K562 (cell line): ENCODE measurements around the gene JPH3. TPM values are rescaled to one million over a fixed set of nuclear protein-coding genes. Genes with fewer than 3 reads are reported as not detected.
A peak's percentile ranks its signal among the peaks of the same experiment; 100 is the strongest.

ENCODE experiments used
- ATAC-seq: fragments of 200-7000 bp; cut with Tn5 transposase; 3 replicates; pipeline ENCODE4 v1.9.1; 2020; ENCODE audit warnings: moderate library complexity
- BruUV-seq: library from RNA; stranded (reverse); fragments of 400-500 nt; replicated peaks from 2 replicates; lab custom pipeline; 2021; lab: Mats Ljungman, UMichigan
- CTCF ChIA-PET: fragments of 300-600 bp; formaldehyde crosslinking; extraction: SDS; loops from one replicate; lab custom pipeline; 2021; ENCODE audit warnings: low intra/inter-chr PET ratio; lab: Yijun Ruan, JAX
- POLR2A ChIA-PET: fragments of 300-600, 350-650 bp; sonication (Branson Sonifier 250); formaldehyde crosslinking; extraction: SDS; loops from one replicate; lab custom pipeline; 2021; ENCODE audit warnings: antibody characterized with exemption, inconsistent platforms; lab: Yijun Ruan, JAX
- DNase-seq, 4 experiments: peaks; one replicate each; pipeline versions ENCODE4 v3.0.0 to v3.0.0-alpha.2; 2011 to 2018; ENCODE audit warnings: low spot score in 3 of 4, mixed read lengths in 3 of 4; ENCODE audit errors: extremely low read depth in 1 of 4
- FAIRE-seq: peaks from 2 replicates; lab custom pipeline; 2011; peaks lifted over from hg19 to GRCh38; lab: Jason Lieb, UNC
- H2AFZ ChIP-seq: 2 replicates; pipeline ENCODE4 v1.6.0; 2011; ENCODE audit warnings: low read depth, low read length, control low read depth, inconsistent platforms
- H3K27ac ChIP-seq: fragments of 200-600 bp; 3 replicates; pipeline ENCODE4 v1.8.0; 2011; ENCODE audit warnings: low read depth, mild to moderate bottlenecking, control low read depth, inconsistent platforms, low read length, moderate library complexity, mixed read lengths; ENCODE audit errors: extremely low read depth
- H3K27me3 ChIP-seq, 2 experiments: fragments of 300-600 bp in 1 of 2; 2 replicates in 1 of 2; 3 replicates in 1 of 2; pipeline versions ENCODE4 v1.6.0 to v1.8.0; 2011; ENCODE audit warnings: inconsistent platforms in 2 of 2, low read length in 2 of 2, mild to moderate bottlenecking in 1 of 2, mixed read lengths in 1 of 2, moderate library complexity in 1 of 2; ENCODE audit not compliant: control insufficient read depth in 2 of 2, insufficient read depth in 2 of 2
- H3K36me3 ChIP-seq: fragments of 300-600 bp; 3 replicates; pipeline ENCODE4 v1.8.0; 2011; ENCODE audit warnings: mild to moderate bottlenecking, low read length, inconsistent platforms; ENCODE audit not compliant: control insufficient read depth, insufficient read depth
- H3K4me1 ChIP-seq, 2 experiments: fragments of 200-600 bp in 1 of 2; replicated peaks in 1 of 2; 2 replicates in 1 of 2; 3 replicates in 1 of 2; pipeline versions ENCODE4 v1.5.1 to v1.8.0; 2011; ENCODE audit warnings: inconsistent platforms in 2 of 2, low read length in 2 of 2, mild to moderate bottlenecking in 1 of 2, mixed read lengths in 1 of 2, moderate library complexity in 1 of 2; ENCODE audit not compliant: control insufficient read depth in 2 of 2, insufficient read depth in 2 of 2
- H3K4me2 ChIP-seq: 2 replicates; pipeline ENCODE4 v1.6.1; 2011; ENCODE audit warnings: low read length, control low read depth, inconsistent platforms, mixed read lengths; ENCODE audit not compliant: insufficient read depth
- H3K4me3 ChIP-seq: fragments of 200-600 bp; sonication (generic), shearing (Covaris generic); 2 replicates; pipeline ENCODE4 v1.5.1; 2016; ENCODE audit warnings: control low read depth, inconsistent platforms
- H3K79me2 ChIP-seq: fragments of 200-600 bp; 3 replicates; pipeline ENCODE4 v1.8.0; 2011; ENCODE audit warnings: low read length, inconsistent platforms; ENCODE audit not compliant: control insufficient read depth, insufficient read depth
- H3K9ac ChIP-seq, 2 experiments: 2 replicates each; pipeline versions ENCODE4 v1.6.0 to v1.6.1; 2011; ENCODE audit warnings: low read depth in 2 of 2, low read length in 2 of 2, control low read depth in 1 of 2, inconsistent platforms in 1 of 2, mild to moderate bottlenecking in 1 of 2, mixed read lengths in 1 of 2; ENCODE audit not compliant: insufficient read depth in 1 of 2
- H3K9me1 ChIP-seq: one replicate; pipeline ENCODE4 v1.6.0; 2011; ENCODE audit warnings: inconsistent platforms, mild to moderate bottlenecking, low read length, moderate library complexity; ENCODE audit not compliant: control insufficient read depth, insufficient read depth
- H3K9me3 ChIP-seq: replicated peaks from 2 replicates; pipeline ENCODE4 v1.5.1; 2011; ENCODE audit warnings: low read depth, low read length, inconsistent platforms; ENCODE audit not compliant: control insufficient read depth, insufficient read depth
- H4K20me1 ChIP-seq: replicated peaks from 2 replicates; pipeline ENCODE4 v1.6.1; 2011; ENCODE audit warnings: low read length, inconsistent platforms, mixed read lengths; ENCODE audit not compliant: control insufficient read depth, insufficient read depth
- CBX1 ChIP-seq: sonication (generic); IDR thresholded peaks from 2 replicates; pipeline ENCODE4 v1.6.1; 2016; ENCODE audit warnings: antibody characterized with exemption, low read depth, mild to moderate bottlenecking
- DDX20 ChIP-seq: fragments of 450-650 bp; IDR thresholded peaks from 2 replicates; pipeline ENCODE4 v1.6.1; 2016; ENCODE audit warnings: missing genetic modification characterization, low read depth, mild to moderate bottlenecking, missing compliant biosample characterization, moderate library complexity
- ELF1 ChIP-seq: fragments of 200-800 bp; sonication (Bioruptor generic); IDR thresholded peaks from 2 replicates; pipeline ENCODE4 v1.6.1; 2016; ENCODE audit warnings: missing genetic modification characterization, missing compliant biosample characterization
- ELF2 ChIP-seq: fragments of 250-450 bp; sonication (Bioruptor Pico); IDR thresholded peaks from 2 replicates; pipeline ENCODE4 v1.5.0; 2021; ENCODE audit warnings: mild to moderate bottlenecking
- ERF ChIP-seq: fragments of 450-650 bp; formaldehyde crosslinking; IDR thresholded peaks from 2 replicates; pipeline ENCODE4 v1.4.0; 2020; ENCODE audit warnings: mild to moderate bottlenecking, mixed read lengths
- ETV6 ChIP-seq, 3 experiments: fragments of 150-350 bp in 1 of 3; sonication (generic) in 1 of 3; formaldehyde crosslinking in 1 of 3; IDR thresholded peaks; 2 replicates each; pipeline versions ENCODE4 v1.6.1 to v1.8.0; 2014 to 2022; ENCODE audit warnings: borderline replicate concordance in 2 of 3, low read depth in 2 of 3, antibody characterized with exemption in 1 of 3, low read length in 1 of 3, mild to moderate bottlenecking in 1 of 3, missing genetic modification reagents in 1 of 3
- FOS ChIP-seq: IDR thresholded peaks from 3 replicates; pipeline ENCODE4 v1.6.1; 2011; ENCODE audit not compliant: insufficient read length; ENCODE audit errors: extremely low read depth
- FOXK1 ChIP-seq: sonication (generic); formaldehyde crosslinking; IDR thresholded peaks from 2 replicates; pipeline ENCODE4 v1.8.0; 2022; ENCODE audit warnings: missing genetic modification reagents, mild to moderate bottlenecking, borderline replicate concordance
- HDAC8 ChIP-seq: fragments of 450-650 bp; IDR thresholded peaks from 2 replicates; pipeline ENCODE4 v1.6.1; 2016; ENCODE audit warnings: mild to moderate bottlenecking, missing genetic modification characterization, moderate library complexity, missing compliant biosample characterization
- ILK ChIP-seq: fragments of 450-650 bp; IDR thresholded peaks from 2 replicates; pipeline ENCODE4 v1.6.1; 2016; ENCODE audit warnings: missing genetic modification characterization, low read depth, mild to moderate bottlenecking, missing compliant biosample characterization, moderate library complexity, borderline replicate concordance
- LCOR ChIP-seq: sonication (generic); formaldehyde crosslinking; IDR thresholded peaks from 2 replicates; pipeline ENCODE4 v1.8.0; 2022; ENCODE audit warnings: mild to moderate bottlenecking, missing genetic modification reagents
- MEIS2 ChIP-seq: fragments of 450-650 bp; IDR thresholded peaks from 2 replicates; pipeline ENCODE4 v1.6.1; 2014; ENCODE audit warnings: mild to moderate bottlenecking; ENCODE audit not compliant: partially characterized antibody
- PHF21A ChIP-seq: fragments of 450-650 bp; IDR thresholded peaks from 2 replicates; pipeline ENCODE4 v1.6.1; 2017; ENCODE audit warnings: low read depth, borderline replicate concordance
- POLR2AphosphoS2 ChIP-seq: IDR thresholded peaks from 2 replicates; pipeline ENCODE4 v1.6.1; 2012; ENCODE audit warnings: low read length, improper control_type of control experiment
- SIRT6 ChIP-seq: IDR thresholded peaks from one replicate; pipeline ENCODE4 v1.6.1; 2012; ENCODE audit warnings: low read depth, mild to moderate bottlenecking, control low read depth, inconsistent platforms, low read length, moderate library complexity
- SRSF7 ChIP-seq: fragments of 200-400 bp; formaldehyde crosslinking; optimal IDR thresholded peaks from 2 replicates; pipeline ENCODE3; 2017; ENCODE audit warnings: mild to moderate bottlenecking, low read depth, low read length
- ZNF354B ChIP-seq: fragments of 250-450 bp; sonication (Bioruptor Pico); IDR thresholded peaks from 2 replicates; pipeline ENCODE4 v1.4.0; 2020
- ZNF57 ChIP-seq: fragments of 450-650 bp; formaldehyde crosslinking; IDR thresholded peaks from 2 replicates; pipeline ENCODE4 v1.4.0; 2020; ENCODE audit warnings: mild to moderate bottlenecking, moderate library complexity
- ZZZ3 ChIP-seq: fragments of 450-650 bp; IDR thresholded peaks from 2 replicates; pipeline ENCODE4 v1.6.1; 2016; ENCODE audit warnings: antibody characterized with exemption, mild to moderate bottlenecking, moderate library complexity
- WGBS: fragments of 100-300 bp; shearing (Covaris generic); methylation state at CpG from one replicate; pipeline ENCODE4 v1.1.6; 2016; ENCODE audit warnings: low coverage, mixed read lengths; ENCODE audit not compliant: insufficient coverage; ENCODE audit errors: missing lambda C conversion rate; 5-methylcytosine and 5-hydroxymethylcytosine counted together
- in situ Hi-C: fragments of 300-500 bp; cut with MboI; formaldehyde crosslinking; loops from 4 replicates; pipeline ENCODE4 v1.15.0; 2018; ENCODE audit warnings: inconsistent platforms, mixed read lengths
- intact Hi-C: fragments of 100-400 bp; cut with micrococcal nuclease; formaldehyde crosslinking; loops from 2 replicates; pipeline ENCODE4 v1.14.2; 2022
- polyA plus RNA-seq, 8 experiments: library from polyadenylated mRNA; depleted of rRNA in 4 of 8; stranded (reverse) in 5 of 8; unstranded in 3 of 8; fragments of >200 nt; fragmentation: Nextera tagmentation in 2 of 8; fragmentation: Illumina TruSeq in 1 of 8; extraction: Ambion mirVana in 2 of 8; extraction: Trizol in 1 of 8; gene quantifications; 2 replicates each; pipeline versions ENCODE4 v1.2.1 to v1.2.3, GENCODE V29; 2011 to 2014; ENCODE audit warnings: inconsistent platforms in 1 of 8, missing spikeins in 1 of 8
- total RNA-seq, 7 experiments: library from RNA; depleted of rRNA in 6 of 7; stranded (reverse); fragments of >200 nt in 6 of 7; fragmentation: Illumina TruSeq in 2 of 7; extraction: Trizol in 2 of 7; gene quantifications; 2 replicates each; pipeline versions ENCODE4 v1.2.1 to v1.2.3, GENCODE V29; 2011 to 2021; ENCODE audit warnings: low replicate concordance in 1 of 7
- TF ChIP-seq, protein P1 (sequence below), 2 experiments: fragments of 450-650 bp in 1 of 2; sonication (generic) in 1 of 2; formaldehyde crosslinking; conservative IDR thresholded peaks; 2 replicates each; pipeline versions ENCODE4 v1.4.0 to v1.8.1; 2020 to 2022; ENCODE audit warnings: mild to moderate bottlenecking in 1 of 2, missing genetic modification reagents in 1 of 2

The JPH3 gene
- total and polyA plus RNA-seq, 9 of the 15 experiments (the other 6 are each of a cell fraction or from before 2014, with no cell fraction given) = 0.01 TPM; not detected in 8

DNA sequence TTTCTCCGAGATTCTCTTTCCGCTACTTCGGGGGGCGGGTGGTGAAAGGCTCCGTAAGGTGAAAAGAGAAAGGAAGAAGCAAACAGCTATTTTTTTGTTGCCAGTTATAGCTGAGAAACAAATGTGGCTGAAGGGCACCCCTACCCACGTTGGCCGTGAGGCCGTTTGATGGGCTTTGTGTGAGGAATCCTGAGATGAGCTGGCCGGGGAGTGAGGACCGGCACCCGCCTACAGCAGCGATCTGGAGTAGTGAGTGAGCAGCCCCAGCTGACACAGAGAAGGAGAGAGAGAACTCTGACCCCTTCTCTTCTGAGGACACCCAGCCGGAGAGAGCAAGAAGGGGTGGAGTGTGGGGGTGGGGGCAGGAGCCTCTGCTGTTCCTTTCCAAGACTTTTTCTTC, 5.6 kb downstream of the JPH3 start:
- no peaks in the 10 kb centered on the region for H3K9me1 ChIP-seq
- ChIA-PET CTCF (no interaction called here), POLR2A (interaction anchor here (0.7 kb wide), 1 partner anchor 11 kb away, joined by 3 read pairs; no protein-coding TSS in a partner anchor)
- H3K36me3 ChIP-seq = no peaks in the 10 kb centered on the region
- H2AFZ ChIP-seq = no peak overlapping the region
- H3K27me3 ChIP-seq = peaks cover 39 to 85% of the 10 kb centered on the region in 2 experiments; a peak in 4 of 5 replicates
- whole genome bisulfite sequencing = 6% methylated on average over 13 of the region's 13 CpGs
- H3K9me3 ChIP-seq = no peaks in the 10 kb centered on the region
- no peak overlapping the region for H3K4me2 ChIP-seq
- in situ Hi-C loops (no loop called here), intact Hi-C loops (no loop called here)
- H3K79me2 ChIP-seq = no peaks in the 10 kb centered on the region
- TF ChIP-seq, protein P1, sequence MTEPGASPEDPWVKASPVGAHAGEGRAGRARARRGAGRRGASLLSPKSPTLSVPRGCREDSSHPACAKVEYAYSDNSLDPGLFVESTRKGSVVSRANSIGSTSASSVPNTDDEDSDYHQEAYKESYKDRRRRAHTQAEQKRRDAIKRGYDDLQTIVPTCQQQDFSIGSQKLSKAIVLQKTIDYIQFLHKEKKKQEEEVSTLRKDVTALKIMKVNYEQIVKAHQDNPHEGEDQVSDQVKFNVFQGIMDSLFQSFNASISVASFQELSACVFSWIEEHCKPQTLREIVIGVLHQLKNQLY (CRISPR knock-in tag; conservative IDR thresholded peaks at IDR 0.05) = no peak
- TF ChIP-seq ETV6 (IDR thresholded peaks at IDR 0.05; ENCODE audit: borderline replicate concordance in 1 of 2, low read depth in 2 of 2, low read length in 1 of 2) (no peak), ETV6 (CRISPR knock-in tag; IDR thresholded peaks at IDR 0.05; ENCODE audit: borderline replicate concordance) (no peak), ERF (CRISPR knock-in tag) (no peak), ILK (tag) (no peak), LCOR (CRISPR knock-in tag) (no peak), DDX20 (tag) (no peak), ELF1 (tag) (no peak), MEIS2 (no peak), FOS (no peak), SIRT6 (no peak), ELF2 (CRISPR knock-in tag) (no peak), CBX1 (no peak), SRSF7 (no peak), FOXK1 (CRISPR knock-in tag) (no peak), ZZZ3 (no peak), ZNF354B (CRISPR knock-in tag) (no peak), PHF21A (no peak), POLR2AphosphoS2 (no peak), HDAC8 (tag) (no peak), ZNF57 (CRISPR knock-in tag) (no peak)
- FAIRE-seq (no peak), ATAC-seq (peak; percentile 31; the same call in 1 of the 3 replicates), DNase-seq (no peak)
- no TSS peak for BruUV-seq
- no peak overlapping the region for H3K4me3 ChIP-seq
- H3K4me1 ChIP-seq = peaks cover 0 to 10% of the 10 kb centered on the region in 2 experiments; a peak in 2 of 5 replicates
- H3K9ac ChIP-seq = no peak overlapping the region
- peaks cover 24% of the 10 kb centered on the region; the same call in 1 of the 2 replicates for H4K20me1 ChIP-seq
- H3K27ac ChIP-seq = no peak overlapping the region
